GM19395 (cell line): Measurements from ENCODE around the gene CHAT.

Experiments
- ATAC-seq: cut with Tn5 transposase; IDR thresholded peaks from one replicate; pipeline ENCODE4 v1.9.1; 2021; ENCODE audit warnings: mild to moderate bottlenecking, moderate library complexity; ENCODE audit not compliant: unreplicated experiment

Gene CHAT

DNA sequence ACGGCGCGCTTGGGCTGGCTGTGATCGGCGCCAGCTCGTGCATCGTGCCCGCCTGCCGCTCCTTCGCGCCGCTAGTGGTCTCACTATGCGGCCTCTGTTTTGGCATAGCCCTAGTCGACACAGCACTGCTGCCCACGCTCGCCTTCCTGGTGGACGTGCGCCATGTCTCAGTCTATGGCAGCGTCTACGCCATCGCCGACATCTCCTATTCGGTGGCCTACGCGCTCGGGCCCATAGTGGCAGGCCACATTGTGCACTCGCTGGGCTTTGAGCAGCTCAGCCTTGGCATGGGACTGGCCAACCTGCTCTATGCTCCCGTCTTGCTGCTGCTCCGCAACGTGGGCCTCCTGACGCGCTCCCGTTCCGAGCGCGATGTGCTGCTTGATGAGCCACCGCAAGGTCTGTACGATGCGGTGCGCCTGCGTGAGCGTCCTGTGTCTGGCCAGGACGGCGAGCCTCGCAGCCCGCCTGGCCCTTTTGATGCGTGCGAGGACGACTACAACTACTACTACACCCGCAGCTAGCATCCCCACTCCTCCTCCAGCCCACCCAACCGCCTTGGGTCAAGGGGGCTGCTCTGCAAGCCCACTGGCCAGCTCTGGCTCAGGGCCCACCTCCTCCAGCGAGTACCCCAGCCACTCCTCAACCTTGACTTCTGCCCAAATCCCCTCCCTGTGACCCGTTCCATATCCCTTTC, 1.9 kb upstream of the CHAT start:
- no peak for ATAC-seq

GRCh38 chr10:49612513-49613164, 1.2 kb upstream of the CHAT start:
- no peak for ATAC-seq

DNA sequence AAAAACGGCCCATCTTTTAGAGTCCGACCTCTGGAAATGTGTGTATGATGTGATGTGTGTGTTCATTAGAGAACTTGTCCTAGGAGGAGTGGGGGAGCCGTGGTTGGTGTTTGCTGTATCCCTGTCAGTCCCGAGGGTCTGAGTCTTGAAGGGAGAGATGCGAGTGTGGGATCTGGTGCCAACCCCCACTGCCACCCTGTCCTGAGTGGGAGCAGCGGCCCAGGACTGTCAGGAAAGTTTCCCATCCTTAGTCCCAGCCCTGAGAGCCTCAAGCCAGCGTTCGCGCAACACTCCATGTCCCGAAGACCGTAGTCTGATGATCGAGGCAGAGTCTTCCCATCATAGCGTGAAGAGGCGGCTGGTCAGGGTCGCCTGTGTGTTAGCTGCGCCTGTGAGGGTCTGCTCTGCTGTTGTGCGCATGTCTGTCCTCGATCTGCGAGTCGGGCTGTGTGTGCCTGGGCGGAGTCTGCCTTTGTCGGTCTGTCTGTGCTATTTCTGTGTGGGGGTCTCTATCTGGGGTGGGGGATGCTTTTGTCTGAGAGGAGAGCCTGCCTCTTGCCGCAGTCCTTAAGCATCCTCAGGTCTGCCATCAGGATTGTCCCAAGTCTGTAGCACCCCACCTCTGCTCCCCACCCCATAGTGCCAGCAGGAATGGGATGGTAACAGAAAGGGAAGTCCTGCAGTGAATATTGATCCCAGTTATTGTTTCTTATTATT, 514 bp upstream of the CHAT start:
- ATAC-seq = no peak

DNA sequence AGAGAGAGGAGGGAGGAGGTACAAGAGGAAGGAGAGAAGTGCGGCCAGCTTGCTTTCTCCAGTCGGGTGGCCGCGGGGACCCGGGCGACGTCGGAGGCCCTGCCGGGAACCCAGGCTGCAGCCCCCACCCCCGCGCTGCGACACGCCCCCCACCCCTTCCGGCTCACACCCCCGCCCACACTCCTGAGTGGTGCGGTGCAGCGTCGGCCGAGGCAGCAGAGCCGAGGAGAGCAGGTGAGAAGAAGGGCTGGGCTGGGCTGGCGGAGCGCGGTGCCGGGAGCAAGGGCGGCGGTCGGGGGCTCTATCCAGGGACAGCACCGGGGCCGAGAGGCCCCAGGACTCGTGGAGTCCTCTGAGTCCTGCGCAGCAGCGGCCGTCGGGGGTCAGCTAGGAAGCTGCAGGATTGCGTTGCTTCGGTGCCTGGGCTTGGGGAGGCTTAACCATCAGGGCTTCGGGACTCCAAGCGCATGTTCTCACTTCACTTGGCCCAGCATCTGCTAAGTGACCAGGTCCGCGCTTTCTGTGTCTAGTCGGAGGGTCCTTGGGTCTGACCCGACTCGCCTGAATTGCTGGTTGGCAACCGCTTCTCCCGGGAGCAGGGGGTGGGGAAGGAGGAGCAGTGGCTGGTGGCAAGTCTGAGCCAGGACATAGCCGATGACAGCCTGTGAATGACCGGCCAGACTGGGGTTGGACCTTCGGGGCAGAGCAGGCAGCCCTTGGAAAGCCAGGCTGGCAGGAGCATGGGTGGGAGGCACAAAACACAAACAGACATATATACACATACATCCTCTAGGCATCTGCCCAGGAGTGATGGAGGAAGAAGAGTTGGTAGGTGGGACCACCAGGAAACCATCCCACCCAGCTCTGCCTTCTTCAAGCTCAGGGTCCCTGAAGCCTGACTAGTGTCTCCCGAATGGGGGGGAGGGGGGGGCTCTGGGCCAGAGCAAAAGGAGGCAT, 683 bp downstream of the CHAT start:
- ATAC-seq = no peak

DNA sequence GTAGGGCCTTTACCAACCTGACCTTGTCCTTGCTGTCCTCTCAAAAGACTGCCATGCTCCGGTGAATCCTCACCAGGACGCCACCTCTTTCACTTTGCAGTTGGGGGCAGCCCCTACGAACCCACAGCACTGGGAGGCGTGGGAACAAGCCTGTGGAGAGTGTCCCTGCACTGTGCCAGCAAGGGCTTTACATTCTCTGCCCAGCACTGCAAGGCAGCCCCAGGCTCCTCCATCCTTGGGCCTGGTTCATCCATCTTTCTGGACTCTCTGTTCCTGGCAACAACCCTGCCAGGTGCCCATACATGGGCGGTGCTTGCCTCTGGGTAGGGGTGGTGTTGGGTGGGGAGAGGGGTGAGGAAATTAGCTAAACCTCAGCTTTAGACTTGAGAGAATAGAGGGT, 1.4 kb downstream of the CHAT start:
- no peak for ATAC-seq

DNA sequence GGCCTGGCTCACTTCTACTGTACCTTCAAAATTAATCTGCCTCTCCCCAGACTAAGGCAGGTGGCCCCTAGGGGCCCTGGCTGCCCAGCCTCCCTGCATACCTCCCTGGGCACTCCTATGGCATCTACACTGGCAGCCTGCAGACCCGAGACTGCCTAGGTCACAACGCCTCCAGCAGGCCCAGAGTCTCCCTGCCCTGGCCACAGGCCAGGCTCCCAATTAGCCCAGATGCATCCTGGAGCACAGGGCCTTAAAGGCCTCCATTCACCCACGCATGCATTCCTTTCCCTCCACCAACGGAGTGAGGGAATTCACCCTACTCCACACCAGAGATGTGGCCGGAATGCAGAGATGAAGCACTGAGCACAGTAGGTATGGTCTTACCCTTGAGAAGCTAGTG, 1.9 kb downstream of the CHAT start:
- no peak for ATAC-seq

DNA sequence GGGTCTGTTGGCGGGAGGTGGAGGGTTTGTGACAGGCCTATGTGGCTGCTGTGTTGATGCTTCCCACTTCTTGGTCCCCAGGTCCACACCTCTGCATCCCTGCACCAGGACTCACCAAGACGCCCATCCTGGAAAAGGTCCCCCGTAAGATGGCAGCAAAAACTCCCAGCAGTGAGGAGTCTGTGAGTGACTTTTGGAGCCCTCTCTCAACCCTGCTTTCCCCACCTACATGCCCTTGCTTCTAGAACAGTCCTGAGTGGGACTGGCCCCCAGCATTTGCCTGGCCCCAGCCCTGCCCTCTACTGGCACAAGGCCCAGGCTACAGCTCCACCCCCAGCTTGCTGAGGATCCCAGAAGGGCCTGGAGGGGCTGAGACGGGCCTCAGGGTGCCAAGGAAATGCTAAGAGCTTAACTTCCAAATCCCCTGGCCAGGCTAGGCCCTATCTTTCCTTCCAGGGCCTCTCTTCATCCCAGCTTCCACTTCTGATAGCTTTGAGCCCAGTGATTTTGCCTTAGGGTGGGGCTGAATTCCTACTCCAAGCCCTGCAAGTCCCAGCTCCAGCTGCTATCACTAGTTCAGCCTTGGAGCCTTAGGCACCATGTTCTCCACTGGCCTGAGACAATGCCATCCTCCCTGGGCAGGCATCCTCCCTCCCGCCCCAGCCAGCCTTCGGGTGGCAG, 2.7 kb downstream of the CHAT start:
- no peak for ATAC-seq

DNA sequence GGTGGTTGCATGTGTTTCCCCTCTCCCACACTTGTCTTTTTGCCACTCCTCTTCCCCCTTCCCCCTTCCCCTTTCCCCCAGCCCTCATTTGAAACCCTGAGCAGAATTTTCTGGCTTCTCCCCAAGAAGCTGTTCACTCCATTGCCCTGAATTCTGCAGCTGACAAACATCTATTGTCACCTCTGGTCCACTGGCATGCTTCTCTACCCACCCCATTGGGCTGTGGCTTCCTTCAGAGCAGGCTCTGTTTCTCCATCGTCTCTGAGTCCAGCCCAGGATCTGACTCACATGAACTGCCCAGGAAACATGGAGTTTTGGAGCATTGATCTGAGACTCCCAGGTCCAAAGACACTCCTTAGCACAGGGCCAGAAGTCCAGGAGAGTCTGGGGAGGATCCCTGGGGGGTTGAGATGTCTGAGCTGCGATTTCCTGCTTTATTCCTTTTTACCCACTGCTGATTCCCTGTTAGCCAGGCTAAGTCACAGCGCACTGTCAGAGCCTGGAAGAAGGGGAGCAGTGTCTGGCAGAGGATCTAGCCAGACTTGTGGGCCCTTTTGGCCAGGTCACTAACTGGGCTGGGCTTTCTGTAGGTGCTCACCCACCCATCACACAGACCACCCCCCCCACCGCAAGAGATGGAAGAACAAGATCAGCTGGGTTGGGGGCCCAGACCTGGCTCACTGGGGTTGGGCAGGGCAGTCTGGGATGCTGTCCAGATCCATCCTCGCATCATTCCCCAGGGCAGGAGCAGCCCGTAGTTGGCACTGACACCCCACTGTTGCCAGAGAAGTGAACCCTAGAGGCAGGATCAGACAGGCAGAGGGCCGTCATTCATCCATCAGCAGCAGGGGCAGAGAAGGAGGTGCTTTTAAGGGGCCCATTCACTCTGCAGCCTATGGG, 3.5 kb downstream of the CHAT start:
- no peak for ATAC-seq

- no peak for ATAC-seq
These were observed 5.0 kb downstream of the CHAT start for GRCh38 chr10:49618821-49619220.

DNA sequence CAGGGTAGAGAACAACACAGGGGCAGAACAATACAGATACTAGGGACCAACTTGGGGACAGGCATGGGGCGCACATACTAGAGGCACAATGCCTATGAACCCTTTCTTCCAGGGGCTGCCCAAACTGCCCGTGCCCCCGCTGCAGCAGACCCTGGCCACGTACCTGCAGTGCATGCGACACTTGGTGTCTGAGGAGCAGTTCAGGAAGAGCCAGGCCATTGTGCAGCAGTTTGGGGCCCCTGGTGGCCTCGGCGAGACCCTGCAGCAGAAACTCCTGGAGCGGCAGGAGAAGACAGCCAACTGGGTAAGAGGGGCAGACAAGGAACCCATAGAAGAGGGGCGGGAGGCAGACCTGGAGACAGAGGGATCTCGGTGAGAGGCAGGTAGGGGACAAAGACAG, 5.8 kb downstream of the CHAT start:
- ATAC-seq = no peak

DNA sequence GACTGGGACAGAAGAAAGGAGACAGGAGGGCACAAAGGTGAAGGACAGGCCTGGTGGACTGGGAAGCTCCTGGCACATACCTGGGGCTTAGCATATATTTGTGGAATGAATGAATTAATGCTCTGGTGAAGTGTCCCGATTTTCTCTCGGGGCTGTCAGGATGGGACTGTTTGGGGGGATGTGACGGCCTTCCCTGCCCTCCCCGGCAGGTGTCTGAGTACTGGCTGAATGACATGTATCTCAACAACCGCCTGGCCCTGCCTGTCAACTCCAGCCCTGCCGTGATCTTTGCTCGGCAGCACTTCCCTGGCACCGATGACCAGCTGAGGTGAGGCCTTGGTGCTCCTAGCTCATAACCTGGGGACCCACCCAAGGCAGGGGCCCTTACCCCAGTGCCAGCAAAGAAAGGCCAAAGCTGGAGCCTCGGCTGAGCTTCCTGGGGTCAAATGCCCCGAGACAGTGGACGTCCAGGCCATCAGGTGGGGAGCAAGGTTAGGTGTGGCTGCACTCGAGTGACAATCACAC, 6.5 kb downstream of the CHAT start:
- ATAC-seq = no peak

DNA sequence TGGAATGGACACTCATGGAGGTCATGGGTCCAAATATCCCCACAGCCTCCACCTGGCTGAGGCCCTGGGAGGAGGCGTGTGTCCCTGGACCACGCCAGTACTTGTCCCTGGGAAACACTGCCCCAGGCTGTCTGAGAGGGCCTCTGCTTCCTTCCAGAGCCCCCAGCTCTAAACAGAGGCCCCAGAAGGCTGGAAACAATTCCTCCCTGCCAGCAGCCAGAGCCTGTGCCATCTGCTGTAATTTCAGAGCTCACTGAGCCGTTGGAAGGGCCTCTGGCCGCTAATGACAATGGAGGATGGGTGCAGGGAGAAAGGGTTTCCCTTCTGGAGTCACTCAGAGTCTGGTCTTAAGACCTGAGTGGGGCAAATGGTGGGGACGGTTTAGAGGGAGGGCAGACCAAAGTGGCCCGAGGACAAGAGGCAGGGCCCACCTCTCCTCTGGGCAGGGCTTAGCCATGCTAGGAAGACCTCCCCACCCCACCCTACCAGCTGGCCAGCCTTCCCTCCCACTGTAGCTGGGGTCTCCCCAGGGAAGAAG, 7.1 kb downstream of the CHAT start:
- no peak for ATAC-seq

DNA sequence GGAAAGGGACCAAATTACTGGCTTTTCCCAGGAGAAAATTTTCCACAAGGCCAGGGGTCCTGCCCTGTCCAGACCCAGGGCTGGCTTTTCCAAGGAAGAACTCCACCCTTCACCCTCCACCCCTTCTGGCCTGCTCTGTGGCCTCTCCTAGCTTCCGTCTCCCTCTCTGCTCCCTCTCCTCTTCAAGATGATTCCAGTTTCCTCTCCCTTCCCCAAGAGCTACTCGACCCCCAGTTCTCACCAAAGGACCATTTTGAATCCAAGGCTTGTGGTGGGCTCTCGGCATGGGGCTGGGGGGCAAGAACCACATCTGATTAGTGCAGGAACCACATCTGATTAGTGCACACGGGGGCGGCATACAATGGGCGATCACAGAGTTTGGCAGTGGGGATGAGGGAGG, 7.7 kb downstream of the CHAT start:
- ATAC-seq = no peak

DNA sequence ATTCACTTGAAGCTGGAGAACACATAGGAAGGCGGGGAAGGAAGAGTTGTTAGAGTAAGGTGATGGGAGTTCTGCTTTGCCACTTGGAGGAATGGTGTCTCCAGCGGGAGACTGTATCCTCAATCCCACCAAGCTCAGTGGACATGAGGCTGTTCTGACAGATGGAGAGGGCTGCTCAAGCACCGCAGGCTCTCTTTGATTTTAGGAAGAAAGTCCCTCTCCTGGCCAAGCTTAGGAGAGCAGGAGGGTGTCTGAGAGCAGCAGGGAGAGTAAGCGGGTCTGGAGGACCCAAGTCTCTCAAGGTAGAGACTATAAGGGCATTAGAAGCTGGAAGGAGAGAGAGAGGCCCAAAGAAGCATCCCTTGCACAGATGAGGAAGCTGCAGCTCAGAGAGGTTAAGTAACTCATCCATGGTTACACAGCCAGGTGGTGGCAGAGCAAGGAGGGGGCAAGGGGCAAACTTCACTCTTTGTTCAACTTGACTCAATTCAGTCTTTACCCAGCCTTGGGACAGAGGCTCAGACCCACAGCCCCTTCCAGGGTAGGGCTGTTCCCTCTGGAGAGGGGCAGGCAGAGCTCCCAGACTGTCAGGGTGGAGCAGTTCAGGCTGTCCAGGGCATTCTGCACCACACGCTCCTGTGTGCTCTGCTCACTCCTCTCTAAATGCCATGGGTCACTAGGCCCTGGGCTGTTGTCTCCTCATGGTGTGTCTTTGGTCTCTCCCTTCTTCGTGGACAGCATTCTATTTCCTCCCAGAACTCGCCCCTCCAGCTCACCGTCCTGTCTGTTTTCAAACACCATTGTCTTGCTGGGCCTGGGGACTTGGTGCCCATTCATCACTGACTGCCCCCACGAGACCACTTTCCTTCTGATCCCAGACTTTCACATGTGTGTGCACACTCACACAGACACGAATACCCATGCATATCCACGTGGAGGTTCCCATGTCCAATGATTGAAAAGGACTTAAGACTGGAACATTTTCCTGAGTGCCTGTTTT, 8.9 kb downstream of the CHAT start:
- ATAC-seq = no peak

DNA sequence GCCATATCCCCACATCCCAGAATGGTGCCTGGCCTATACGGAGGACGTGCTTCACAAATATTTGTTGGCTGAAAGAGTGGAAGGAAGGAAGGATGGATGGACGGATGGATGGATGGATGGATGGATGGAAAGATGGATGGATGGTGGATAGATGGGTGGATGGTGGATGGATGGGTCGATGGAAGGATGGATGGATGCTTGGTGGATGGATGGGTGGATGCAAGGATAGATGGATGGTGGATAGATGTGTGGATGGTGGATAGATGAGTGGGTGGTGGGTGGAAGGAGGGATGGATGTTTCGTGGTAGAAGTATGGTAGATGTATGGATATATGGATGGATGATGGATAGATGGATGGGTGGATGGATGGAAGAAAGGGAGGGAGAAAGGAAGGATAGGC, 10.8 kb downstream of the CHAT start:
- no peak for ATAC-seq

GRCh38 chr10:49625411-49625810, 11.6 kb downstream of the CHAT start:
- no peak for ATAC-seq

GRCh38 chr10:49627038-49627437, 13.2 kb downstream of the CHAT start:
- no peak for ATAC-seq
